WERI-Rb-1 (cell line): Measurements from ENCODE around the gene THAP8.

Experiments used
- DNase-seq: peaks from one replicate; pipeline ENCODE4 v3.0.0-alpha.2; 2020
- H3K27ac ChIP-seq: fragments of 250-450 bp; sonication (Bioruptor Pico); 2 replicates; pipeline ENCODE4 v1.5.1; 2020; ENCODE audit warnings: mild to moderate bottlenecking, moderate library complexity
- H3K27me3 ChIP-seq: fragments of 250-450 bp; sonication (Bioruptor Pico); 2 replicates; pipeline ENCODE4 v1.5.1; 2021; ENCODE audit warnings: mild to moderate bottlenecking, low read depth, moderate library complexity; ENCODE audit not compliant: insufficient read depth, severe bottlenecking
- H3K36me3 ChIP-seq: fragments of 250-450 bp; sonication (Bioruptor Pico); 2 replicates; pipeline ENCODE4 v1.5.1; 2020; ENCODE audit warnings: mild to moderate bottlenecking, moderate library complexity
- H3K4me3 ChIP-seq: 2 replicates; pipeline ENCODE4 v1.5.1; 2011; ENCODE audit warnings: low read depth, mild to moderate bottlenecking, control low read depth, low read length
- H3K9me3 ChIP-seq: fragments of 250-450 bp; sonication (Bioruptor Pico); 2 replicates; pipeline ENCODE4 v1.5.1; 2021; ENCODE audit warnings: mild to moderate bottlenecking, moderate library complexity; ENCODE audit not compliant: severe bottlenecking
- TF ChIP-seq, protein P1 (sequence below): IDR thresholded peaks from 2 replicates; pipeline ENCODE4 v1.5.1; 2011; ENCODE audit warnings: low read depth, mild to moderate bottlenecking, control low read depth, inconsistent platforms, low read length

THAP8 gene

DNA sequence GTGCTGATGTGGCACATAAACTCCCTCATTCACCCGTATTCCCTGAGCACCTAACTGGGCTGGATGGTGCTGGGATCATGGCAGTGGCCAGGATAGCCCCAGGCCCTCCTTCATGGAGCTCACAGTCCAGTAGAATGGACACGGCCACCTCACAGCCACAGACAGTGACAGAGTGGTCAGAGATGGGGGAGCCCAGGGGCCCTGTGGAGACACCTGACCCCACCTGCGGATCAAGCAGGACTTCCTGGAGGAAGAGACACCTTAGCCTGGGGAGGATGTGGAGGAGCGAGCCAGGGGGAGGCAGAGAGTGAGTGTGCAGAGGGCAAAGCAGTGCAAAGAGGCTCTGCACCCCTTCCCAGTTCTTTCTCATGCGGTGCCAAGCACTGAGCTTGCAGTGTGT lies 35.8 kb upstream of the THAP8 start:
- TF ChIP-seq, protein P1, sequence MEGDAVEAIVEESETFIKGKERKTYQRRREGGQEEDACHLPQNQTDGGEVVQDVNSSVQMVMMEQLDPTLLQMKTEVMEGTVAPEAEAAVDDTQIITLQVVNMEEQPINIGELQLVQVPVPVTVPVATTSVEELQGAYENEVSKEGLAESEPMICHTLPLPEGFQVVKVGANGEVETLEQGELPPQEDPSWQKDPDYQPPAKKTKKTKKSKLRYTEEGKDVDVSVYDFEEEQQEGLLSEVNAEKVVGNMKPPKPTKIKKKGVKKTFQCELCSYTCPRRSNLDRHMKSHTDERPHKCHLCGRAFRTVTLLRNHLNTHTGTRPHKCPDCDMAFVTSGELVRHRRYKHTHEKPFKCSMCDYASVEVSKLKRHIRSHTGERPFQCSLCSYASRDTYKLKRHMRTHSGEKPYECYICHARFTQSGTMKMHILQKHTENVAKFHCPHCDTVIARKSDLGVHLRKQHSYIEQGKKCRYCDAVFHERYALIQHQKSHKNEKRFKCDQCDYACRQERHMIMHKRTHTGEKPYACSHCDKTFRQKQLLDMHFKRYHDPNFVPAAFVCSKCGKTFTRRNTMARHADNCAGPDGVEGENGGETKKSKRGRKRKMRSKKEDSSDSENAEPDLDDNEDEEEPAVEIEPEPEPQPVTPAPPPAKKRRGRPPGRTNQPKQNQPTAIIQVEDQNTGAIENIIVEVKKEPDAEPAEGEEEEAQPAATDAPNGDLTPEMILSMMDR: no peak
- DNase-seq: no peak
- H3K36me3 ChIP-seq: peaks cover 64% of the 10 kb centered on the region
- H3K4me3 ChIP-seq: no peak overlapping the region
- H3K27ac ChIP-seq: no peak overlapping the region
- no peaks in the 10 kb centered on the region for H3K27me3 ChIP-seq
- H3K9me3 ChIP-seq: no peaks in the 10 kb centered on the region

DNA sequence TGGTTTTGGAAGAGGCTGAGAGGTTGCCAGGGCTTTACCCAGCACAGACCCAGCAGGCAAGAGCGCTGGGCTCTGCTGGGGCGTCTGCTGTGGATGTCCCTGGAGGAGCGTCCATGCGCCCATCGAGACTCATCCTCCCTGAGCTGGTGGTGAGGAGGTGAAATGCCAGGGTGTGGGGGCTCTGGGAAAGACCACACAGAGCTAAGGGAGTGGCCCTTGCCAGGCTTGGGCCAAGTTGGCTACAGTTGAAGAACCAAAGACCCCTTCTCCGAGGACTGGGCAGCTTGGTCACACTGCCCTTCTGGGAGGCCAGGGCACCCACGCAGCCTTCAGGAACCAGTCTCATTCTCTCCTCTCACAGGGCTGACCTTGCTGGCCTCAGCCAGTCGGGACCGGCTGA lies 32.2 kb upstream of the THAP8 start:
- TF ChIP-seq, protein P1: no peak
- no peak overlapping the region for H3K27ac ChIP-seq
- H3K27me3 ChIP-seq: no peaks in the 10 kb centered on the region
- no peak for DNase-seq
- no peak overlapping the region for H3K4me3 ChIP-seq
- H3K9me3 ChIP-seq: no peaks in the 10 kb centered on the region
- peaks cover 77% of the 10 kb centered on the region for H3K36me3 ChIP-seq

DNA sequence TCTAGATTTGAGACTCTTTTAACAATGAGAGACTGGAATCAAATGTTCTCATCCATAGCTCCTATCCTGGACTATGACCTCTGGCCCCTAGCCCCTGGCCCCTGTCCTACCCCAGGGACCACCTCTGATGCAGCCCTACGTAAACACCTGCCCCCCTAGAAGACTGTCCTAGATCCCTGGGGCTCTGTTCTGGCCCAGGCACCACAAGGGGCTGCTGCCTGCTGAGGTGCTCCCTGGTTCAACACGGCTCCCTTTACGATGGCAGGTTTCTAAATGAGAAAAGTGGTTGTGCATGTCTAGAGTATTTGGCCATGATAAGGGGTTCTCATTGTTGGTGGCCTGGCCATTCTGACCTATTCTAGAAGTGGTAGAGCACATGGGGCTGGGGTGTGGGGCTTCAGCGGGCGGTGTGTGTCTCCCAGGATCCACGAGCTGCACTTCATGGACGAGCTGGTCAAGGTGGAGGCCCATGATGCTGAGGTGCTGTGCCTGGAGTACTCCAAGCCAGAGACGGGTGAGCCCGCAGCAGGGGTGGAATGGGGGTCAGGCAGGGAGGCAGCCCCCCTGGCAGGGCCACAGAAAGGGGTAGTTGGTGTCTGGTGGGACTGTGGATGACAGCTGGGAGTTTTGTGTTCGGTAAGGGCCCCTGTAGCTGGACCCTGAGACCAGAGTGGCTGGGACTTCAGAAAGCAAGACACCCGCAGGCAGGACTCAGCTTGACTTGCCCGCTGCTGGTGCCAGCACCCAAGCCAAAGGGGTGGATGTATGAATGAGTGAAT lies 30.3 kb upstream of the THAP8 start:
- Histone ChIP-seq H3K9me3 (no peaks in the 10 kb centered on the region), H3K27ac (no peak overlapping the region), H3K27me3 (no peaks in the 10 kb centered on the region), H3K36me3 (peaks cover 73% of the 10 kb centered on the region), H3K4me3 (no peak overlapping the region)
- no peak for DNase-seq
- TF ChIP-seq, protein P1: no peak

DNA sequence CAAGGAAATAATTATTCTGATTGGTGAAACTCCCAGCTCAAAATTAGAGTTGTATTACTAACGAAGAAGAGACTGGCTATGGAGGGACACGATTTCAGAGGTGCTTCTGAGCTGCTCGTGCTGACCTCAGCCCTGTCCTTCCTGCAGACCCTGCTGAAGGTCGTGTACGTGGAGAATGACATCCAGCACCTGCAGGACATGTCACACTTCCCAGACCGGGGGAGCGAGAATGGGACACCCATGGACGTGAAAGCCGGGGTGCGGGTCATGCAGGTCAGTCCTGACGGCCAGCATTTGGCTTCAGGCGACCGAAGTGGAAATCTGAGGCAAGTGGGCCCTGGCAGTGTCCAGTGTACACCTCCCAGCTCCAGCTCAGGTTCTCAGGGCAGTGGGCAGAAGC lies 28.8 kb upstream of the THAP8 start:
- Histone ChIP-seq H3K36me3 (peaks cover 67% of the 10 kb centered on the region), H3K27me3 (no peaks in the 10 kb centered on the region), H3K27ac (no peak overlapping the region), H3K9me3 (no peaks in the 10 kb centered on the region), H3K4me3 (no peak overlapping the region)
- TF ChIP-seq, protein P1: no peak
- no peak for DNase-seq

DNA sequence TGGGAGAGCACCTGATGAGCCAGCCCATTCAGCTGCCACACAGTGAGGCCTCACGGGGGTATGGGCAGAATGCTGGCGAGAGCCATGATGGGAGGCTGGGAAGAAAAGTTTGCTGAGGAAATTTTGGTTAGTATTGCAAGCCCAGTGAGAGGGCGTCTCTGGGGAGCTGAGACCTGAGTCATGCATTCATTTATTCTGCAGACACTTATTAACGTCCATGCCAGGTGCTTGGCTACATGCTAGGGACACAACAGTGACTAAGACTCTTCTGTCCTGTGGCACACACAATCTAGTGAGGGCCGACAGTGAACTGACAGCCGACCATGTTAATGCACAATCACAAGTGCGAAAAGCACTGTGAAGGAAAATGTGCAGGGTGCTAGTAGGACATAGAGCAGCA lies 27.8 kb upstream of the THAP8 start:
- Histone ChIP-seq H3K27me3 (no peaks in the 10 kb centered on the region), H3K4me3 (no peak overlapping the region), H3K36me3 (peaks cover 64% of the 10 kb centered on the region), H3K9me3 (no peaks in the 10 kb centered on the region), H3K27ac (no peak overlapping the region)
- TF ChIP-seq, protein P1: no peak
- no peak for DNase-seq

DNA sequence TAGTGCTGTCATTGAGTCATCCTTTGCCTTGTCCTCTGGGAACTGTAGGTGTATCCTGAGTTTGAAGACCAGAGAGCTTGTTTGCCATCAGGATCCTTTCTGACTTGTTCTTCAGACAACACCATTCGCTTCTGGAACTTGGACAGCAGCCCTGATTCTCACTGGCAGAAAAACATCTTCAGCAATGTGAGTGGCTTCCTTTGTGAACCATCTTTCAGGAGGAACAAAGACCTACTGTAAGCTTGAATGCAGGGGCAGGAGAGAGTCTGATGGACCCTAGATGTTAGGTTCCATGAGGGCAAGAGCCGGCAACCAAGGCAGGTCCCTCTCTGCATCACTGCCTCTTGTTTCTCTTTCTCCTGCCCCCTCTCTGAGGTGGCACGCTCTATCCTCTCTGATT lies 27.3 kb upstream of the THAP8 start:
- TF ChIP-seq, protein P1: no peak
- DNase-seq: no peak
- Histone ChIP-seq H3K36me3 (peaks cover 61% of the 10 kb centered on the region), H3K4me3 (no peak overlapping the region), H3K27ac (no peak overlapping the region), H3K9me3 (no peaks in the 10 kb centered on the region), H3K27me3 (no peaks in the 10 kb centered on the region)
